ENCODE results near the gene ZNF329. TPM values are rescaled to one million over a fixed set of nuclear protein-coding genes. Genes with fewer than 3 reads are reported as not detected.

ZNF329 gene
- total and polyA plus RNA-seq, 2 of the 13 experiments (the other 11 are each of a cell fraction or from before 2014, with no cell fraction given) = 3.8 to 9.6 TPM

DNA sequence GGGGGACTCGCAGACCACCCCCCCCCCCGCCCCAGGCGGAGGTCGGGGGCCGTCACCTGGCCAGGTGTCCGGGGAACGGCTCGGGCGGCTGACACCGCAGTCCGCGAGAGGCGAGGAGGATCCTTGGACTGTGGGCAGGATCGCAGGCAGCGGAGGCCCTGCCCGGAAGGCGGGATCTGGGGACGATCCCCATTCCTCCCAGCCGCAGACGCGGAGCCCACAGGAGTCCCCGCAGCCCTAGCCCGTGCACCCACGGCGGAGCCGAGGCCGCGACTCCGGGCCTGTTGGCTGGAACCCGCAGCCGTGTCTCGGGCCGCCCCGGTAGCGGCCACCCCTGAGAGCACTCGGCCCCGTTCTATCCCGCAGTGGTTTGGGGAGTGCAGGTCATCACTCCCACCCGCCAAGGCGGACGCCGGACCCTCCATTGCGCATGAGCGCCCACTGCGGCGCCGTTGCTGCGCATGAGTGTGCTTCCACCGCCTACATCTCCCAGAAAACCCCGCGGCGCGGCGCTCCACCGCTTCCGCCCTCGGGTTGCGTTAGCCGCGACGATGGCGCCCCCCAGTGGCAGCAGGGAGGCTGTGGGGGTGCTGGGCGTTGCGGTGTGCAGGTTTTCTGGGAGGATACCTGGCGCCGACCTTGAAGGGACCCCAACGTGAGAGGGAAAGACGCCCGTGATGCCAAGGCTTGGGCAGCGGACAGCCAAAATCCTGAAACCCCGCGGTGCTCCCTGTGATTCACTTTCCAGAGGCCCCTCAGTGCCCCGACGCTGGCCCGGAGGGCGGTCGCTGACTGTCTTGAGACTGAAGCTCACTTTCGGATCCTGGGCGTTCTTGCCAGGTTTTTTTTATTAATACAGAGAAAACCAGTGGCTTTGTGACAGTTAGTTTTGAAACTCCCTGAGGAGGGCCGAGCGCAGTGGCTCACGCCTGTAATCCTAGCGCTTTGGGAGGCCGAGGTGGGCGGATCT lies 4.4 kb upstream of the ZNF329 start (continued):
- no peak for TF ChIP-seq KIAA2018 (CRISPR knock-in tag; IDR thresholded peaks at IDR 0.05; ENCODE audit: borderline replicate concordance)
- no peak for TF ChIP-seq NFE2L2 (IDR thresholded peaks at IDR 0.05; ENCODE audit: low read length)
- TF ChIP-seq ZNF234 (CRISPR knock-in tag; conservative IDR thresholded peaks at IDR 0.05) = no peak
- TF ChIP-seq GATAD2A (CRISPR knock-in tag; IDR thresholded peaks at IDR 0.05) = peak; percentile 26; the same call in 1 of the 2 replicates
- TF ChIP-seq FOSL1 (CRISPR knock-in tag; IDR thresholded peaks at IDR 0.05; ENCODE audit: borderline replicate concordance) = no peak
- peak; percentile 100 for TF ChIP-seq THAP11 (CRISPR knock-in tag; IDR thresholded peaks at IDR 0.05)
- peak; percentile 67; the same call in 1 of the 2 replicates for TF ChIP-seq PRDM10 (CRISPR knock-in tag; IDR thresholded peaks at IDR 0.05; ENCODE audit: low read depth)
- no peak for TF ChIP-seq MAFF (IDR thresholded peaks at IDR 0.05; ENCODE audit: low read depth, low read length)
- no peak for TF ChIP-seq TSC22D2 (CRISPR knock-in tag; IDR thresholded peaks at IDR 0.05; ENCODE audit: borderline replicate concordance)
- TF ChIP-seq ATAD3A (CRISPR knock-in tag; IDR thresholded peaks at IDR 0.05) = no peak
- TF ChIP-seq MED8 (CRISPR knock-in tag; IDR thresholded peaks at IDR 0.05; ENCODE audit: insufficient replicate concordance) = peak; percentile 48
- no peak for TF ChIP-seq MAF1 (CRISPR knock-in tag; IDR thresholded peaks at IDR 0.05; ENCODE audit: borderline replicate concordance)
- no peak for TF ChIP-seq RELA (CRISPR knock-in tag; IDR thresholded peaks at IDR 0.05)
- TF ChIP-seq HMGA1 (CRISPR knock-in tag; conservative IDR thresholded peaks at IDR 0.05) = no peak
- no peak for TF ChIP-seq HNRNPUL1 (IDR thresholded peaks at IDR 0.05; ENCODE audit: low read depth, low read length)
- peak; percentile 47; the same call in 1 of the 2 replicates for TF ChIP-seq ZNF451 (CRISPR knock-in tag; IDR thresholded peaks at IDR 0.05)
